Spleen (tissue), 7 donors: ENCODE data around the gene SETX.

ENCODE experiments used
- POLR2A ChIP-seq, 3 donors: fragments of 450-650 bp; IDR thresholded peaks; one replicate each; pipeline ENCODE4 v1.5.1; 2017; ENCODE audit warnings: antibody characterized with exemption in 3 of 3, mild to moderate bottlenecking in 1 of 3
- POLR2AphosphoS5 ChIP-seq, 3 donors: sonication (generic); formaldehyde crosslinking; IDR thresholded peaks; one replicate each; pipeline ENCODE4 v1.5.1; 2017; ENCODE audit warnings: antibody characterized with exemption in 3 of 3
- TF ChIP-seq, protein P1 (sequence below), 11 experiments: fragments of 200-600 bp in 7 of 11; fragments of 450-650 bp in 4 of 11; sonication (generic) in 4 of 11; IDR thresholded peaks in 8 of 11; conservative IDR thresholded peaks in 3 of 11; 1 replicate in 7 of 11; 2 replicates in 4 of 11; pipeline versions ENCODE4 v1.4.0 to v1.8.0; 2016 to 2021; ENCODE audit warnings: antibody characterized with exemption in 11 of 11, inconsistent platforms in 4 of 11, mild to moderate bottlenecking in 1 of 11
- donor health status: DM: no; HTN: no; CAD: no; lungs with moderate emphysema.
- donor health status: DM: no; HTN: no; CAD: no.
- donor health status: DM: no; HTN: no; CAD: no.

DNA sequence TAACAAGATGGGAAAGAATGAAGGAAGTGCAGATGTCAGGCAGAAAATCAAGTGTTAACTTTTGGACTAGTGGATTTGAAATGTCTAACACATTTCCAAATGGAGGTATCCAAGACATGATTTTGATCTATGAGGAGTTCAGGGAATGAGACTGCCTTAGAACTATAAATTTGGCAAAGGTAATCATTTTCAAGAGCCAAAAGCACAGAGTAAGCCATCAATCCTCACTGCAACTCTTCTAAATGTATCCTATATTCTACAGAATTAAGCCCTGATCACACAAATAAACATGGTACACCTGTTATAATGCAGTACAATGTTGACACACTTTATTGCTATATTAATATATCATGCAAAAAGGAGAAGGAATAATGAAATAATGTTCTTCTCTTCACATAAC lies 55.6 kb downstream of the SETX start:
- no peak for TF ChIP-seq POLR2A (IDR thresholded peaks at IDR 0.05)
- TF ChIP-seq, protein P1, sequence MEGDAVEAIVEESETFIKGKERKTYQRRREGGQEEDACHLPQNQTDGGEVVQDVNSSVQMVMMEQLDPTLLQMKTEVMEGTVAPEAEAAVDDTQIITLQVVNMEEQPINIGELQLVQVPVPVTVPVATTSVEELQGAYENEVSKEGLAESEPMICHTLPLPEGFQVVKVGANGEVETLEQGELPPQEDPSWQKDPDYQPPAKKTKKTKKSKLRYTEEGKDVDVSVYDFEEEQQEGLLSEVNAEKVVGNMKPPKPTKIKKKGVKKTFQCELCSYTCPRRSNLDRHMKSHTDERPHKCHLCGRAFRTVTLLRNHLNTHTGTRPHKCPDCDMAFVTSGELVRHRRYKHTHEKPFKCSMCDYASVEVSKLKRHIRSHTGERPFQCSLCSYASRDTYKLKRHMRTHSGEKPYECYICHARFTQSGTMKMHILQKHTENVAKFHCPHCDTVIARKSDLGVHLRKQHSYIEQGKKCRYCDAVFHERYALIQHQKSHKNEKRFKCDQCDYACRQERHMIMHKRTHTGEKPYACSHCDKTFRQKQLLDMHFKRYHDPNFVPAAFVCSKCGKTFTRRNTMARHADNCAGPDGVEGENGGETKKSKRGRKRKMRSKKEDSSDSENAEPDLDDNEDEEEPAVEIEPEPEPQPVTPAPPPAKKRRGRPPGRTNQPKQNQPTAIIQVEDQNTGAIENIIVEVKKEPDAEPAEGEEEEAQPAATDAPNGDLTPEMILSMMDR (IDR thresholded peaks at IDR 0.05 in 8 of 11, conservative IDR thresholded peaks at IDR 0.05 in 3 of 11), result no peak
- TF ChIP-seq POLR2AphosphoS5 (IDR thresholded peaks at IDR 0.05), result no peak
